Left ventricle myocardium superior (tissue), 1 donor: ENCODE measurements around the gene SOWAHD. TPM values are rescaled to one million over a fixed set of nuclear protein-coding genes. Genes with fewer than 3 reads are reported as not detected.
"Not testable (repeated sequence)": the region's sequence is repeated elsewhere in the genome, so short reads cannot be mapped to it uniquely, and the experiment has no call there.

ENCODE experiments used
- ATAC-seq: fragments of 200-7000 bp; cut with Tn5 transposase; one replicate; pipeline ENCODE4 v1.9.1; 2020; ENCODE audit warnings: mild to moderate bottlenecking, moderate library complexity
- DNase-seq: peaks from one replicate; pipeline ENCODE4 v3.0.0-alpha.2; 2020
- intact Hi-C: fragments of 100-400 bp; cut with micrococcal nuclease; formaldehyde crosslinking; loops from one replicate; pipeline ENCODE4 v1.11.0; 2022
- total RNA-seq: library from RNA; stranded (reverse); fragmentation: NEBNext Ultra II Directional; extraction: Animal tissue kit (Norgen Biotek cat#: 25700); gene quantifications from one replicate; pipeline ENCODE4 v1.2.1, GENCODE V29; 2021
- donor health status: DM: no; HTN: yes; CAD: no; lungs with severe emphysema.

The SOWAHD gene
- total RNA-seq, 1 donor from 2014 or later = 0.32 TPM

DNA sequence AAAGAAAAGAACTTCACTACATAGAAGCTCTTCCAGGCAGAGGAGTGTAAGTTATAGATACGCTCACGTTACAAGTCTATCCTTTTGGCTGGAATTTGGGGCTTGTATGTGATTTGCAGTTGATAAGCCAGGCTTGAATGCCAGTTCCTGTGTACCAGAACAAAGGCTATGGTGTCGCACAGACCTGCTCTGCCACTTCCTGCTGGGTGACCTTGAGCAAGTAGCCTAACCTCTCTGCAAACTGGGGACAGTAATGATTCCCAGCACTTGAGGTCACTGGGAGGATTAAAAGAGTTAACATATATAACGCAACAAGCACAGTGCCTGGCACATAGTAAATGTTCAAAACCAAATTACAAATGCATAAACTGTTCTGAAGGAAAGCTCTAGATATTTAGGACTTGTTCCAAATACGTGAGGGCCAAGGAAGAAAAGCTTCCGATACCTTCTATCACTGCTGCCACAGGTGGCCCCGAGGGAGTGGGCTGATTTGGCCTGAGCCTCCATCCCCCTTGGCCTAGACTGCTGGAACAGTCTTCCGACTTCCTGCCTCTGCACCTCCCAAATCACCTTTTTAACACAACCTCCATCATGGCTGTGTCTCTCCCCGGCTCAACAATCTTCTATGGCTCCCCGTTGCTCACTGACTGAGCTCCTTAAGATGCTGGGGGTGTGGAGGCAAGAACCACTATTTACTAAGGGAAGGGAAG lies 1.3 kb upstream of the SOWAHD start:
- intact Hi-C loops = no loop called here
- ATAC-seq (no peak), DNase-seq (no peak)

DNA sequence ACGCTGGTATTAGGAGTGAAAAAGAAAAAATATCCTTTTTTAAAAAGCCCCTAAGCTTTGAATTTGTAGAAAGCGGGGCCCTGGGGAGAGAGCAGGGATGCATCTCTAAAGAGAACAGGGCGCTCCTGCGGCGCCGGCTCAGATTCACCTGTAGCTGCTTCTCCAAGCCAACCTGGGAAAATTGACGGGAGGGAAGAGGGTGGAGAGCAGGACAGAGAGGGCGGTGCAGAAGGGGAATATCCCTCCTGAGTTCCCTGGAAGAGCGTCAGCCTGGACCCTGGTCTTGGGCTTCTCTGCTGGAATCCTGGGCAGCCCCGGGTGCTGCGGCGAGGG lies 776 bp upstream of the SOWAHD start:
- intact Hi-C loops = no loop called here
- DNase-seq (no peak), ATAC-seq (no peak)

DNA sequence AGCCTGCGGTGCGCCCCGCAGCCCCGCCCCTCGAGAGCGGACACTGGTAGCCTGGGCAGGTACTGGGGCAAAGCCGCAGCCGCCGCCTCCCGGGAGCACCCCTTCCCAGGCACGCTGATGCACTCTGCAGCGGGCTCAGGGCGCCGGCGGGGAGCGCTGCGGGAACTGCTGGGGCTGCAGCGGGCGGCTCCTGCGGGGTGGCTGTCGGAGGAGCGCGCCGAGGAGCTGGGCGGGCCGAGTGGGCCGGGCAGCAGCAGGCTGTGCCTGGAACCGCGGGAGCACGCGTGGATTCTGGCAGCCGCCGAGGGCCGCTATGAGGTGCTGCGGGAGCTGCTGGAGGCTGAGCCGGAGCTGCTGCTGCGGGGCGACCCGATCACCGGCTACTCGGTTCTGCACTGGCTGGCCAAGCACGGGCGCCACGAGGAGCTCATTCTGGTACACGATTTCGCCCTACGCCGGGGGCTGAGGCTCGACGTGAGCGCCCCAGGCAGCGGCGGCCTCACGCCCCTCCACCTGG lies 401 bp downstream of the SOWAHD start:
- peak; percentile 57 for ATAC-seq
- intact Hi-C loops = no loop called here
- DNase-seq = peak; percentile 37

DNA sequence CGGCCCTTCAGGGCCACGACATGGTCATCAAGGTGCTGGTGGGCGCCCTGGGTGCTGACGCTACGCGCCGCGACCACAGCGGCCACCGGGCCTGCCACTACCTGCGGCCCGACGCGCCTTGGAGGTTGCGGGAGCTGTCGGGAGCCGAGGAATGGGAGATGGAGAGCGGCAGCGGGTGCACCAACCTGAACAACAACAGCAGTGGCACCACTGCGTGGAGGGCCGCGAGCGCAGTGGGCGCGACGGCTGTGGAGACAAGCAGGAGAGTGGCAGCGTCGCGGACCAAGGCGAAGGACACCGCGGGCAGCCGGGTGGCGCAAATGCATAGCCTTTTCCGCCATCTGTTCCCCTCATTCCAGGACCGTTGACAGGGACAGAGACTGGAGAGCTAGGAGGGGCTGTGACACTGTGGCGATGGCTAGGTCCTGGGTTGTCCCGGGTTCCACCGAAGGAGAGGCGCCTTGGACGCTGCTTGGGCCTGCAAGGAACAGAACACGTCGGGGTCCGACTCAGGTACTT lies 919 bp downstream of the SOWAHD start:
- DNase-seq (no peak), ATAC-seq (no peak)
- intact Hi-C loops = no loop called here

DNA sequence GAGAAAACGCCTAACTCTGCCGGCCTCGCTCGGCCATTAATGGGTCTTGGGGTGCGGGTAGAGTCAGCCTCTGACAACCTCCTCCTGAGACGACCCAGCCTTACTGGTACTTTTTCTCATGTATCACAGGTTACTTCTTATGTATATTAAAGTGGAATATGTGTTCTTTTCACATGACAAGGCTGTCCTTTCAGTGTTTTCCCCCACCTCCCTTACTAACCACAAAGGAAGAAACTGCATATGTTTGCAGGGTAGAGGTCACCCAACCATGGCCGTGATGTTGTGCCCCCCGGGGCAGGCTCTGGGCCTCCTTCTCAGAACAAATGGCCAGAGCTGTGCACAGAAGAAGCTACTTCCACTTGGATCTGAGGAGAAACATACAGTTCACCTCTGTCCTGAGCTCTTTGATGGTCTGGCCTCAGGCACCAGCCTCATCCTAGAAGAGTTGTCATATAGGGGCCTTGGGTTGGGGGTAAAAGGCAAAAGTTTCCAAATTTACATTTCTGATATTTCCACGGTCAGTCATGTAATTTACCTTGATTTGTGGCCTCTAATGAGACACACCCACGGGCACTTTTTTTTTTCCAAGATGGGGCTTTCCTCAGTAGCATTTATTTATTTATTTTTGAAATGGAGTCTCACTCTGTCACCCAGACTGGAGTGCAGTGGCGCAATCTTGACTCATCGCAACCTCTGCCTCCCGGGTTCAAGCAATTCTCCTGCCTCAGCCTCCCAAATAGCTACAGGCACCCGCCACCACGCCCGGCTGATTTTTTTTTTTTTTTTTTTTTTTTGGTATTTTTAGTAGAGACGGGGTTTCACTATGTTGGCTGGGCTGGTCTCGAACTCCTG lies 1.9 kb downstream of the SOWAHD start:
- DNase-seq (no peak), ATAC-seq (no peak)
- intact Hi-C loops = no loop called here

DNA sequence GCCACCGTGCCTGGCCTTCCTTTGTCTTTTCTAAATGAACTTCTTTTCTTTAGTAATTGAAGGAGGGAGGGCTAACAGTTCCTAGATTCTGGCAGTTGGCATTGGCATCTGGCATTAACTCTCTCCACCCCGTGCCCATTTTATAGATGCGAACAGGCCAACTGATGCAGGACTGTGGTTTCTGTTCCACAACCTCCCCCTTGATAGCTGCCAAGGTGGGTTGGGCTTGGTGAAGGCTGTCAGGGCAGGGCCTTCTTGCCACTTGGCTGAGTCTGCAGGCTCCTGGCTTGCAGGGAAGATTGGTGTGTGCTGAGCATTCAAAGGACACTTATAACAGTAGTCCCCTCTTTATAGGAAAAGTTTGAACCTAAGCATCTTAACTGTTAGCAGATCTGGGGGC lies 4.3 kb downstream of the SOWAHD start:
- no peak for ATAC-seq
- intact Hi-C loops = no loop called here
- DNase-seq = no peak

DNA sequence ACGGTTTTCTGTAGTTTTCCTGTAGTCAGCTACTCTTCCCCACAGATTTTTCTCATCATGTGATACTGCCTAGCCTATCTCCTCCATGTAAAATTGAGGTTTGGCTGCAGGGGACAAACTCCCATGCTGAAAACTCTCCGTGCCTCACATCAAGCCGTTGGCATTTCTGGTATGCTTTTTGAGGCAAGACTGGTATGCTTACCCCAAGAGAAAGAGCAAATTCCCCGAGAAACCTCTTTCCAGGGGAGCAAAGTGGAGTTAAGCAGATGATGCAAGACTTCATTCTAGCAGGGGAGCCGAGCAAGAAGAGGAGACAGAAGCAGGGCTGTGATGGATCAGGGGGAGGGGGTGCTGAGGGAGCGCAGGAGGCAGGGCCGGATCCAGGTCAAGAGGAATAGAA lies 4.8 kb downstream of the SOWAHD start:
- no peak for DNase-seq
- intact Hi-C loops = no loop called here
- no peak for ATAC-seq

DNA sequence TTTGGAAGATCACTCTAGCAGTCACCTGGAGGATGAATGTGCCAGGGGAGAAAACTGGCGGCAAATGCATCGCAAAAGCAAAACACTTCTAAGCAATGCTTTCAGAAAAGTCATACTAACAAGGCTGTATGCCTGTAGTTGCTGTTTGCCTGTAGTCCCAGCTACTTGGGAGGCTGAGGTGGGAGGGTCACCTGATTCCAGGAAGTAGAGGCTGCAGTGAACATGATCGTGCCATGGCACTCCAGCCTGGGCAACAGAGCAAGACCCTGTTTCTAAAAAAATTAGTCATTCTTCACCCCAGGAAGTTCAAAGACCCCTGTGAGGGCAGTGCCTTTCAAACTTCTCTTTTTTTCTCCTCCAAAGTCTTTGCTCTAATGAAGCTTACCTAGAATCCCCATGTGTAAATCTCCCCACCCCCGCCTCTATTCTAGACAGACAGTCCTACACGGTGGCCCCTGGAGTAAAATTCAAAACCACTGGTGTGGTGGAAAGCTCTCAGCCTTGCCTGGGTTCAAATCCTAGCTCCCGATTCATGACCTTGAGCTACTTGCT lies 5.5 kb downstream of the SOWAHD start:
- intact Hi-C loops = no loop called here
- no peak for ATAC-seq

DNA sequence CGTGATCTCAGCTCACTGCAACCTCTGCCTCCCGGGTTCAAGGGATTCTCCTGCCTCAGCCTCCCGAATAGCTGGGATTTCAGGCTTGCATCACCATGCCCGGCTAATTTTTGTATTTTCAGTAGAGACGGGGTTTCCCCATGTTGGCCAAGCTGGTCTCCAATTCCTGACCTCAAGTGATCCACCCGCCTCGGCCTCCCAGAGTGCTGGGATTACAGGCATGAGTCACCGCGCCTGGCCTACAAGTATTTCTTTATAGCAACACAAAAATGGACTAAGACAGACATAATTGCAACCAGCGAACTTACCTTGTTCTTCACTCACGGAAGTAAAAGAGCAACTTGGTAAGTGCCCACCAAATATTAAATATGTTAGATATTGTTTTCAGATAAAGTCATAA lies 10.0 kb downstream of the SOWAHD start:
- ATAC-seq, intact Hi-C loops, DNase-seq: not testable (repeated sequence)

More for the DNA sequence above, 5.5 kb downstream of the SOWAHD start:
- DNase-seq = no peak

DNA sequence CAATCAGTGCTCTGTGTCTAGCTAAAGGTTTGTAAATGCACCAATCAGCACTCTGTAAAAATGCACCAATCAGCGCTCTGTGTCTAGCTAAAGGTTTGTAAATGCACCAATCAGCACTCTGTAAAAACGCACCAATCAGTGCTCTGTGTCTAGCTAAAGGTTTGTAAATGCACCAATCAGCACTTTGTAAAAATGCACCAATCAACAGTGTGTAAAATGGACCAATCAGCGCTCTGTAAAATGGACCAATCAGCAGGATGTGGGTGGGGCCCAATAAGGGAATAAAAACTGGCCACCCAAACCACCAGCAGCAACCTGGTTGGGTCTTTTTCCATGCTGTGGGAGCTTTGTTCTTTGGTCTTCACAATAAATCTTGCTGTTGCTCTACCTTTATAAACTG lies 11.0 kb downstream of the SOWAHD start:
- ATAC-seq, intact Hi-C loops: not testable (repeated sequence)

DNA sequence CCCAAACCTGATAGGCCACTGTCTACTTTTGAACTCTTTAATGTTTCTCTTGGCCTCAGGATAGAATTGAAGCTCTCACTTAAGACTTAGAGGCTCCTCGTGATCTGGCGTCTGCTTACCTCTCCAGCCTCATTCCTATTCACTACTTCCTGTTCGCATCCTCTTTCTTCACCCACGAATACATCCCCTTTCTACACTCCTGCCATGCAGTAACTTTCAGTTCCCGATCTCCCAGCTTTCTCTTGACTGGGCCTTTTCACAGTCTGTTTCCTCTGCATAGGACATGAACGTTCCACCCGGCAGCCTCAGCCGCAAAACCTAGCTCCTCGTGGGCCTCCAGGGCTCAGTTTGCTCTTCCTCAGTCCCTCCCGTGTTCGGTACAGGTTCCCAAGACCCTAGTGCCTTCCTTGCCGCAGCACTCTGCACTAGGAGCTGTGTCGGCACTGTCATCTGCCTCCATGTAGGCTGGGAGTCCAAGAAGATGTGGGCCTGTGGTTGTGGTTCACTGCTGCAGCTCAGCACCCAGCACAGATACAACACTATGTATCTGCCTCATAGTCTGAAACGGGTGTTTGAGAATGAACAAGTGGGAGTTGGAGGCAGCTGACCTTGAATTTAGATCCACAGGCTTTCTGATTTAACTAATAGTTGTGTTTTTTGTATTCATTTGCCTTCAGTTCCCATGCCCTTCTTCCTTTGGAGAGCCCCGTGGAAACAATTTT lies 17.3 kb downstream of the SOWAHD start:
- intact Hi-C loops = no loop called here
- DNase-seq = no peak
- no peak for ATAC-seq

More for the DNA sequence above, 11.0 kb downstream of the SOWAHD start:
- DNase-seq = not testable (repeated sequence)

DNA sequence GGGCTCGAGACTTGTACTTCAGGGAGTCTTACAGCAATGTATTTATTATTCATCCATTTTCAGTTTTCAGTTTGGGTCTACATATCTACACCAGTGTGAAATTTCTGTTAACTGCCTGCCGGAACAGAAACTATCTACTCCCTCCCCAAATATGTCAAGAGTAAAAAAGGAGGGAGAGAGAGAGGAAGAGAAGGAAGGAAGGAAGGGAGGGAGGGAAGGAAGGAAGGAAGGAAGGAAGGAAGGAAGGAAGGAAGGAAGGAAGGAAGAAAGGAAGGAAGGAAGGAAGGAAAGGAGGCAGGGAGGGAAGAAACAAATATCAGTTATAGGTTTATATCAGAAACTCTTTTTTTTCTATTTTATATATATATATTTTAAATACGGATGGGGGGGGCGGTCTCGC lies 20.4 kb downstream of the SOWAHD start:
- DNase-seq (no peak), ATAC-seq (no peak)
- intact Hi-C loops = no loop called here

DNA sequence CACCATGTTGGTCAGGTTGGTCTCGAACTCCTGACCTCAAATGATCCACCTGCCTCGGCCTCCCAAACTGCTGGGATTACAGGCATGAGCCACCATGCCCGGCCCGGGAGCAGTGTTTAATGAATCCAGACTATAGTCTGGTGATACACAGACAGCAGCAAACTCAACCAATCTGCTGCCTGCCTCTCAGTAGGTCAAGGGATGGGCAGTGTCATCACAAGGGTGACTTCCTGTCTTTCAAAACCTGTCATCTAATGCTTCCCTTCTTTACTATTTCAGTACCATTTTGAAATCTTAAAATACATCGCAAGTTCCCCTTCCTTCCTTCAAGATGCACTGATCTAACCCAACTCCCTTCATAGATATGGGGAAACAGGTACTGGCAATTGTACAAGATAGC lies 24.6 kb downstream of the SOWAHD start:
- DNase-seq = no peak
- no peak for ATAC-seq
- intact Hi-C loops = no loop called here

DNA sequence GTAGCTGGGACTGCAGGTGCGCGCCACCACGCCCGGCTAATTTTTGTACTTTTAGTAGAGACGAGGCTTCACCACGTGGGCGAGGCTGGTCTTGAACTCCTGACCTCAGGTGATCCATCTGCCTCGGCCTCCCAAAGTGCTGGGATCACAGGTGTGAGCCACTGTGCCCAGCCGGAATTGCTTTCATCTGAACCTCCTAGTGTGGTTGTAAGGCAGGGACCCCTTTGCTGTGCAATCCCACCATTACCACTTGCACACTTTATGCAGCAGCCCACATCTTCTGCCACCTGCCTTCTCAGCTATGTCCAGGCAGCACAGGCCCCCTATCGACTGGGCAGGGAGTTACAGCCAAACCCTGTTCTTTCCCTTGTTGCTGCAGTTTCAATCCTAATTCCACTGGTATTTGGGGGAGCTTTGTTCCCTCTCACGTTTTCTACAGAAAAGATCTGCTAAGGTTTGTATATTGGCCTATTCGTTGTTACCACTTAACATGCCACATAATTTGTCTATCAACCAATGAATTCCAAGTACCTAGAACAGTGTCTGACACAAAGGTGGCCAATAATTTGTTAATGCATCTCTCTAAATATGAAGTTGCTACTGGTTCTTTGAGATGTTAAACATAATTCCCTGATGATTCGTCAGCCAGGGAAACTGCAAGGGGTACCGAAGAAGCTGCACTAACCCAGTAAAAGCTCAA lies 26.5 kb downstream of the SOWAHD start:
- ATAC-seq (no peak), DNase-seq (no peak)
- intact Hi-C loops = no loop called here

DNA sequence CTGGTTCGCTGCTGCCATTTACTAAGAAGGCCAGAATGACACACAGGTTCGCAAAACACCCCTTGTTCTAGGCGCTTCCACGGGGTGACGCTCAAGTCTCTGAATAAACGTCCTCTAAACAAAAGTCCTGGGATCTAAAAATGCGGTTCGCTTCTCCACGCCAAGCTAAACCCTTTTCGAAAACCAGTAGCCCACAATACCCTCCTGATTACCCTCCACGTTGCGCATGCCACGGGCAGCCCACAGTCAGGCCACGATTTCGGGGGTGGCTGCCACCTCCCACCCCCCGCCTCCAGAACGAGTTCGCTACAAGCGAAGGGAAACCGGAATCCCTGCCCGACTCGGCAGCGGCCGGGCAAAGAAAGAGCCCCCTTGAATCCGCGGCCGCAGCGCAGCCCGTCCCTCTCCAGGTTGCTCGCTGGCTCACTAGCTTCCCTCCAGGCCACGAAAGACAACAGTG lies 32.6 kb downstream of the SOWAHD start:
- peak; percentile 48 for ATAC-seq
- no peak for DNase-seq
- intact Hi-C loops = no loop called here

DNA sequence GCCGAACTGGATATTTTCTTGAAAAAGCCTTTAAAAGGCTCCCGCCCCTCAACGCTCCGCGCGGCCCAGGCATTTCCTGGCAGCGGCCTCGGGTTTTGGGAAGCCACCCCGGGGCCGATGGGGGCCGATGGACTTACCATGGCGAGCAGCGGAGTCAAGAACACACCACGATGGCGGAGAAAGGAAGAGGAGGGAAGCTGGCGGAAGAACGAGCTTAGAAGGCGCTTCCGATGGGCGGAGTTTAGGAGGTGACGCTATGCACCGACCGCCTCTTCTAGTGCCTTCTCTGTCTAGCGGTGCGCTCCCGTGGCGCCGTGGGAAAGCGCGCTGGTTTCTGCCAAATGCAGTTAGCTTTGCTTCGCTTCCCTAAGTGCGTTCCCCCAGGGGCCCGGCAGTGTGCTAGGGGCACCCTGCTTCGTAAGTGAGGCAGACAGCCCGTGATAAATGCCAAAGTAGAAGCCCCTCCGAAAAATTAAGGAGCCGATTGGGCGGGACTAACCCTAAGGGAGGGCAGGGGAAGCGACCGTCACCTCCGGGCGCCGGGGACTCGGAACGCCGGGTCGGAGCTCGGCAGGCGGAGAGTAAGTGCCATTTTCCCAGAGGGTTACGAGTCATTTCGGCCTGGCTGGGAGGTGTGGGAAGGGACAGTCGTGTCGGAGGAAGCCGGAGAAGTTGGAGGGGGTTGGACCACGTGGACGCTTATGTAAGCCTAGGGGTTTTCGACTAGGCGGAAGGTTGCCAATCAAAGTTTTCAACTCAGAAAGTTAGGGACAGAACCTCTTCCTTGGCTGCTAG lies 33.2 kb downstream of the SOWAHD start, which contains the start of gene RPL39:
Gene RPL39, minus strand, starts transcription at position 194 of the 795 bp plus-strand sequence. Its CDS starts 54 bp downstream, at position 140.
- intact Hi-C loops = no loop called here
- ATAC-seq (peak; percentile 98), DNase-seq (peak; percentile 86)

DNA sequence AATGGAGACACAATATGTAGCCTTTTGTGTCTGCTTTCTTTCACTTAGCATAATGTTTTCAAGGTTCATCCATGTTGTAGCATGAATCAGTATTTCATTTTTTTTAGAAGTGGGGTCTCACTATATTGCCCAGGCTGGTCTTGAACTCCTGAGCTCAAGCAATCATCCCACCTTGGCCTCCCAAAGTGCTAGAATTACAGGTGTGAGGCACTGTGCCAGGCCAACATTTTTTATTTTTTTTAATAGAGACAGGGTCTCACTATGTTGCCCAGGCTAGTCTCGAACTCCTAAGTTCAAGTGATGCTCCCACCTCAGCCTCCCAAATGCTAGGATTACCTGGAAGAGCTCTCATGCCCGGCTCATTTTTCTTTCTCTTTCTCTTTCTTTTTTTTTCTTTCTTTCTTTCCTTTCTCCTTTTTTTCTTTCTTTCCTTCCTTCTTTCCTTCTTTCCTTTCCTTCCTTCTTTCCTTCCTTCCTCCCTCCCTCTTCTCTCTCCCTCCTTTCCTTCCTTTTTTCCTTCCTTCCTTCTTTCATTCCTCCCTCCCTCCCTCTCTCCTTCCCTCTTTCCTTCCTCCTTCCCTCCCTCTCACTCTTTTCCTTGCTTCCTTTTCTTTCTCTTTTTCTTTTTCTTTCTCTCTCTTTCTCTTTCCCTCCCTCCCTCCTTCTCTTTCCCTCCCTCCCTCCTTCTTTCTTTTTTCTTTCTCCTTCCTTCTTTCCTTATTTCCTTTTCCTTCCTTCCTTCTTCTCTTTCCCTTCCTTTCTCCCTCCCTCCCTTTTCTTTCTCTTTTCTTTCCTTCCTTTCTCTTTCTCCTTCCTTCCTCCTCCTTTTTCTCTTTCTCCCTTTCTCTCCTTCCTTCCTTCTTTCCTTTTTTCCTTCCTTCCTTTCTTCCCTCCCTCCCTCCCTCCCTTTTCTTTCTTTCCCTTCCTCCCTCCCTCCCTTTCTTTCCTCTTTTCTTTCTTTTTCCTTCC lies 43.1 kb downstream of the SOWAHD start:
- no peak for DNase-seq
- intact Hi-C loops = no loop called here
- ATAC-seq = no peak
